ENCODE measurements around the gene CDC37L1.

DNA sequence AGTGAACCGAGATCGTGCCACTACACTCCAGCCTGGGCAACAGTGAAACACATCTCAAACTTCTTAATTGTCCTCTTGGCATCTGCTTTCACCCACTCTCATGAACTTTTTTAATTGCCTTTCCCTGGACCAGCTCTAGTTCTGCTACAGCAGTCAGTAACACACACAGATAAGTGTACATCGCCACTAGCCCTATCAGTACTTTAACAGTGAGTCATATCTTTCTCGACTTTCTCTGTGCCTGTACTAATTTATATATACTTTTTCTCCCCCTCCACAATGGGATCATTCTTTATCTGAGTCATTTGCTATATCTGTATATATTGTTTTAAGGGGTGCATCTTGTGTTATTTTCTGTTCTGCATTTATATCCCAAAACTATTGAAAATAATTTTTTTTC, 6.7 kb downstream of the CDC37L1 start:
- TF ChIP-seq CHD2 (IDR thresholded peaks at IDR 0.05; ENCODE audit: low read depth, low read length) (no peak), CTCF (IDR thresholded peaks at IDR 0.05 in 2 of 3, conservative IDR thresholded peaks at IDR 0.05 in 1 of 3; ENCODE audit: insufficient read depth in 2 of 3, low read depth in 1 of 3, low read length in 3 of 3) (no peak), ZNF263 (CRISPR knock-in tag; IDR thresholded peaks at IDR 0.05; ENCODE audit: borderline replicate concordance) (no peak), POLR2A (conservative IDR thresholded peaks at IDR 0.05) (no peak), ZFP1 (CRISPR knock-in tag; IDR thresholded peaks at IDR 0.05) (no peak), ZNF830 (CRISPR knock-in tag; IDR thresholded peaks at IDR 0.05) (no peak), NR2C1 (IDR thresholded peaks at IDR 0.05) (no peak), NR2C1 (tag; IDR thresholded peaks at IDR 0.05) (no peak), USF2 (CRISPR knock-in tag; IDR thresholded peaks at IDR 0.05) (no peak), SIN3A (IDR thresholded peaks at IDR 0.05; ENCODE audit: borderline replicate concordance in 2 of 2, control insufficient read depth in 1 of 2, low read depth in 2 of 2, low read length in 2 of 2) (no peak), PURB (CRISPR knock-in tag; IDR thresholded peaks at IDR 0.05; ENCODE audit: low read depth) (no peak), POLR2AphosphoS5 (IDR thresholded peaks at IDR 0.05; ENCODE audit: control insufficient read depth, insufficient read depth, low read depth, low read length) (no peak), RAD21 (CRISPR knock-in tag; conservative IDR thresholded peaks at IDR 0.05 in 1 of 2, IDR thresholded peaks at IDR 0.05 in 1 of 2) (no peak)
- TF ChIP-seq, protein P1, sequence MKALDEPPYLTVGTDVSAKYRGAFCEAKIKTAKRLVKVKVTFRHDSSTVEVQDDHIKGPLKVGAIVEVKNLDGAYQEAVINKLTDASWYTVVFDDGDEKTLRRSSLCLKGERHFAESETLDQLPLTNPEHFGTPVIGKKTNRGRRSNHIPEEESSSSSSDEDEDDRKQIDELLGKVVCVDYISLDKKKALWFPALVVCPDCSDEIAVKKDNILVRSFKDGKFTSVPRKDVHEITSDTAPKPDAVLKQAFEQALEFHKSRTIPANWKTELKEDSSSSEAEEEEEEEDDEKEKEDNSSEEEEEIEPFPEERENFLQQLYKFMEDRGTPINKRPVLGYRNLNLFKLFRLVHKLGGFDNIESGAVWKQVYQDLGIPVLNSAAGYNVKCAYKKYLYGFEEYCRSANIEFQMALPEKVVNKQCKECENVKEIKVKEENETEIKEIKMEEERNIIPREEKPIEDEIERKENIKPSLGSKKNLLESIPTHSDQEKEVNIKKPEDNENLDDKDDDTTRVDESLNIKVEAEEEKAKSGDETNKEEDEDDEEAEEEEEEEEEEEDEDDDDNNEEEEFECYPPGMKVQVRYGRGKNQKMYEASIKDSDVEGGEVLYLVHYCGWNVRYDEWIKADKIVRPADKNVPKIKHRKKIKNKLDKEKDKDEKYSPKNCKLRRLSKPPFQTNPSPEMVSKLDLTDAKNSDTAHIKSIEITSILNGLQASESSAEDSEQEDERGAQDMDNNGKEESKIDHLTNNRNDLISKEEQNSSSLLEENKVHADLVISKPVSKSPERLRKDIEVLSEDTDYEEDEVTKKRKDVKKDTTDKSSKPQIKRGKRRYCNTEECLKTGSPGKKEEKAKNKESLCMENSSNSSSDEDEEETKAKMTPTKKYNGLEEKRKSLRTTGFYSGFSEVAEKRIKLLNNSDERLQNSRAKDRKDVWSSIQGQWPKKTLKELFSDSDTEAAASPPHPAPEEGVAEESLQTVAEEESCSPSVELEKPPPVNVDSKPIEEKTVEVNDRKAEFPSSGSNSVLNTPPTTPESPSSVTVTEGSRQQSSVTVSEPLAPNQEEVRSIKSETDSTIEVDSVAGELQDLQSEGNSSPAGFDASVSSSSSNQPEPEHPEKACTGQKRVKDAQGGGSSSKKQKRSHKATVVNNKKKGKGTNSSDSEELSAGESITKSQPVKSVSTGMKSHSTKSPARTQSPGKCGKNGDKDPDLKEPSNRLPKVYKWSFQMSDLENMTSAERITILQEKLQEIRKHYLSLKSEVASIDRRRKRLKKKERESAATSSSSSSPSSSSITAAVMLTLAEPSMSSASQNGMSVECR (CRISPR knock-in tag; IDR thresholded peaks at IDR 0.05), result no peak
